Measurements from ENCODE around the gene FTO.

DNA sequence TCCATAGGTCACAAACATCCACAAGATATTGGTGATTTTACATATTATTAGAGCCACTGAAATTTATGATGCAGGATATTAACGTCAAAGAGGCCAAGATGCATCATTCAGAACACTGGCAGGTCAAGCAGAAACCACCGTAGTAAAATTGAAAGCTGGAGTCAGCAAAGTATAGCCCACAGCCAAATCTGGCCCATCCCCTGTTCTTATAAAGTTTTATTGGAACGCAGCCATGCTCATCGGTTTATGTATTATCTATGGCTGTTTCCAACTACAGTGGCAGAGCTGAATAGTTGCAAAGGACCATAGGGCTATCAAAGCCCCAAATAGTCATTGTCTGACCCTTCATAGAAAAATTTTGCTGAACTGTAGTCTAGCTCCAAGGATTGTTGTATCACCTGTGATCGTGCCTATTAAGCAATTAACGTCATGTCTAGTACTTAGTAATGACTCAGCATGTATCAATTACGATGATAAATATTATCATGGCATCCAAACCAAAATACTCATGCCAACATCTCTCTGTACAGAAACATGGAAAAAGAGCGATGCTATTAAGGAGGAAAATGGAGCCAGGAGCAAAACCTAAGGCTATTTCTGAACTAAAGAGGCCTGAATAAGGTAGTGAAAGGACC lies 417.0 kb downstream of the FTO start:
- TF ChIP-seq, protein P1, sequence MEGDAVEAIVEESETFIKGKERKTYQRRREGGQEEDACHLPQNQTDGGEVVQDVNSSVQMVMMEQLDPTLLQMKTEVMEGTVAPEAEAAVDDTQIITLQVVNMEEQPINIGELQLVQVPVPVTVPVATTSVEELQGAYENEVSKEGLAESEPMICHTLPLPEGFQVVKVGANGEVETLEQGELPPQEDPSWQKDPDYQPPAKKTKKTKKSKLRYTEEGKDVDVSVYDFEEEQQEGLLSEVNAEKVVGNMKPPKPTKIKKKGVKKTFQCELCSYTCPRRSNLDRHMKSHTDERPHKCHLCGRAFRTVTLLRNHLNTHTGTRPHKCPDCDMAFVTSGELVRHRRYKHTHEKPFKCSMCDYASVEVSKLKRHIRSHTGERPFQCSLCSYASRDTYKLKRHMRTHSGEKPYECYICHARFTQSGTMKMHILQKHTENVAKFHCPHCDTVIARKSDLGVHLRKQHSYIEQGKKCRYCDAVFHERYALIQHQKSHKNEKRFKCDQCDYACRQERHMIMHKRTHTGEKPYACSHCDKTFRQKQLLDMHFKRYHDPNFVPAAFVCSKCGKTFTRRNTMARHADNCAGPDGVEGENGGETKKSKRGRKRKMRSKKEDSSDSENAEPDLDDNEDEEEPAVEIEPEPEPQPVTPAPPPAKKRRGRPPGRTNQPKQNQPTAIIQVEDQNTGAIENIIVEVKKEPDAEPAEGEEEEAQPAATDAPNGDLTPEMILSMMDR (IDR thresholded peaks at IDR 0.05), result no peak
- TF ChIP-seq POLR2AphosphoS5 (IDR thresholded peaks at IDR 0.05; ENCODE audit: insufficient read depth in 1 of 2, low read depth in 1 of 2) (no peak), POLR2A (IDR thresholded peaks at IDR 0.05) (no peak)
